Activated T-cell treated with anti-CD3 and anti-CD28 coated beads, Interleukin-2, amount 50 U/mL, for 4 hours (primary cell): Measurements from ENCODE around the gene ARFRP1. TPM values are rescaled to one million over a fixed set of nuclear protein-coding genes. Genes with fewer than 3 reads are reported as not detected.
"Not testable (repeated sequence)": the region's sequence is repeated elsewhere in the genome, so short reads cannot be mapped to it uniquely, and the experiment has no call there.

Experiments used
- ATAC-seq, 2 donors: fragments of 200-7000 bp; cut with Tn5 transposase; one replicate each; pipeline ENCODE4 v1.10.0; 2021
- DNase-seq: peaks from one replicate; pipeline ENCODE4 v3.0.0-alpha.2; 2020
- H3K27me3 Mint-ChIP-seq: one replicate; pipeline ENCODE4 v1.8.0; 2021; ENCODE audit warnings: low read depth, mixed read lengths
- H3K36me3 Mint-ChIP-seq: one replicate; pipeline ENCODE4 v1.8.0; 2022; ENCODE audit warnings: mixed read lengths; ENCODE audit not compliant: insufficient read depth
- H3K4me1 Mint-ChIP-seq: one replicate; pipeline ENCODE4 v1.8.0; 2021; ENCODE audit warnings: low read depth, mixed read lengths
- H3K4me3 Mint-ChIP-seq: one replicate; pipeline ENCODE4 v1.8.0; 2021; ENCODE audit warnings: mild to moderate bottlenecking, moderate library complexity, mixed read lengths
- H3K9me3 Mint-ChIP-seq: one replicate; pipeline ENCODE4 v1.8.0; 2021; ENCODE audit warnings: mixed read lengths
- total RNA-seq, 3 donors: library from RNA; stranded (reverse); gene quantifications; one replicate each; pipeline ENCODE4 v1.2.1, GENCODE V29; 2021

The ARFRP1 gene
- total RNA-seq, 3 donors from 2014 or later, result 62.1 to 67.1 (median 63.5) TPM

DNA sequence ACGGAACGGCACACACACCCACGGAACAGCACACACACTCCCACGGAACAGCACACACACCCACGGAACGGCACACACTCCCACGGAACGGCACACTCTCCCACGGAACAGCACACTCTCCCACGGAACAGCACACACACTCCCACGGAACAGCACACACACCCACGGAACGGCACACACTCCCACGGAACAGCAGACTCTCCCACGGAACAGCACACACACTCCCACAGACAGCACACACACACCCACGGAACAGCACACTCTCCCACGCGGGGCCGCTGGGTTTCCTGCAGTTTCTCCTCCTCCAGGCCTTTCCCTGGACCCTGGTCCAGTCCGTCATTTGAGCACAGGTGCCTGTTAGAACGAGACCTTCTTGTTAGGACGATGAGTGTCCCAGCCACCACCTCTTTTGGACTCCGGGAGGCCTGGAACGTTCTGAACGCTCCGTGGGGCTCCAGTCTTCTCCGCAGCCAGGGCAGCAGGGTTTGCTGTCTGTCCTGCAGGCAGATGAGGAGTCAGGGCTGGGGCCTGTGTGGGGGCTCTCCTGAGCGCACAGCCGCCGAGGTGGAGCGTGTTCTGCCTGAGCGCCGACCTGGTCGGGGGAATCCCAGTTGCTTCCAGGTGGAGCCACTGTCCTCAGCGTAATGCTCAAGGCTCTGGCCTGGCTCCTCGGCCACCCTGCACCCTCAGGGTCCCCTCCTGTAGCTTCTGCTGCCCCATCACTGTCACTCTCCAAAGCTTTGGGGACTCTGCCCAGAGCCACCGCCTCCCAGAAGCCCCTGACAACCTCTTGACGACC lies 28.9 kb downstream of the ARFRP1 start:
- H3K27me3 Mint-ChIP-seq, result no peaks in the 10 kb centered on the region
- DNase-seq (no peak), ATAC-seq (no peak)
- no peak overlapping the region for H3K4me3 Mint-ChIP-seq
- peaks cover 5% of the 10 kb centered on the region for H3K4me1 Mint-ChIP-seq
- no peaks in the 10 kb centered on the region for H3K9me3 Mint-ChIP-seq
- H3K36me3 Mint-ChIP-seq, result peaks cover 8% of the 10 kb centered on the region

DNA sequence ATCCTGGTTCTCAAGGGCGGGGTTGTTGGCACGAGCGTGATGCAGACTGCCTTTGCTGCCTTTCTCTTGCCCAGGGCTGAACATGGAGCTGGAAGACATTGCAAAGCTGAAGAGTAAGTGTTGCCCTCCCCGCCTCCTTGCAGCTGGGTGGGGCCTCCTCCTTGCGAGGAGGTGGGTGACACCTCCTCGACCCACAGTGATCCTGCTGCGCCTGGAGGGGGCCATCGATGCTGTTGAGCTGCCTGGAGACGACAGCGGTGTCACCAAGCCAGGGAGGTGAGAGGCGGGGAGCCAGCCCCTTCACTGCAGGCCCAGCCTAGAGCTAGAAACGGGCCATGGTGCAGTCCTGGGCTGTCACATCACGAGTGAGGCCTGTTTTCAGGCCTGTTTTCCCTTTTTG lies 29.7 kb downstream of the ARFRP1 start:
- DNase-seq (no peak), ATAC-seq (no peak)
- Mint-ChIP-seq H3K36me3 (peaks cover 9% of the 10 kb centered on the region), H3K27me3 (no peaks in the 10 kb centered on the region), H3K4me1 (no peaks in the 10 kb centered on the region), H3K4me3 (no peak overlapping the region), H3K9me3 (no peaks in the 10 kb centered on the region)

- H3K9me3 Mint-ChIP-seq, result no peaks in the 10 kb centered on the region
- H3K4me1 Mint-ChIP-seq, result no peaks in the 10 kb centered on the region
- no peak overlapping the region for H3K4me3 Mint-ChIP-seq
- no peak for ATAC-seq
- H3K36me3 Mint-ChIP-seq, result peaks cover 11% of the 10 kb centered on the region
- no peak for DNase-seq
- no peaks in the 10 kb centered on the region for H3K27me3 Mint-ChIP-seq
Observed at GRCh38 chr20:63675681-63676368, 32.0 kb downstream of the ARFRP1 start.

GRCh38 chr20:63673951-63674350 lies 33.8 kb downstream of the ARFRP1 start:
- H3K36me3 Mint-ChIP-seq, result peaks cover 13% of the 10 kb centered on the region
- H3K4me3 Mint-ChIP-seq, result no peak overlapping the region
- H3K4me1 Mint-ChIP-seq, result no peaks in the 10 kb centered on the region
- ATAC-seq (no peak), DNase-seq (no peak)
- H3K27me3 Mint-ChIP-seq, result no peaks in the 10 kb centered on the region
- no peaks in the 10 kb centered on the region for H3K9me3 Mint-ChIP-seq

DNA sequence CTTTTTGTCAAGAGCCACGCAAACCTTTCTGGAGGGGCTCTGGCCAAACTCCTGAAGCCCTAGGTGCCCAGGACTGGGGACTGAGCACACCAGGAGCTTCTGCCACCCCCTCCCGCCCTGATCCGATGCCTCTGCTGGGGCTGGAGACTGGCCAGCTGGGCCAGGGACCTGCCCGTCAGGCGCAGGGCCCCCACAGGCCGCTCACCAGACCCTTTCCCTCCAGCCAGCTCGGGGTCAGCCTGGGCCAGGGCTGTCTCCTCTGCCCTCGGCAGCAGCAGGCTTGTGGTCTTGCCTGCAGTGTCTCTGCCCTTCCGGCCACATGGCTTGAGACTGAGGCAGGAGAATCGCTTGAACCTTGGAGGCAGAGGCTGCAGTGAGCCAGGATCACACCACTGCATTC lies 35.1 kb downstream of the ARFRP1 start:
- Mint-ChIP-seq H3K27me3 (no peaks in the 10 kb centered on the region), H3K36me3 (peaks cover 15% of the 10 kb centered on the region), H3K4me1 (no peaks in the 10 kb centered on the region), H3K9me3 (no peaks in the 10 kb centered on the region), H3K4me3 (no peak overlapping the region)
- ATAC-seq, result no peak
- no peak for DNase-seq

DNA sequence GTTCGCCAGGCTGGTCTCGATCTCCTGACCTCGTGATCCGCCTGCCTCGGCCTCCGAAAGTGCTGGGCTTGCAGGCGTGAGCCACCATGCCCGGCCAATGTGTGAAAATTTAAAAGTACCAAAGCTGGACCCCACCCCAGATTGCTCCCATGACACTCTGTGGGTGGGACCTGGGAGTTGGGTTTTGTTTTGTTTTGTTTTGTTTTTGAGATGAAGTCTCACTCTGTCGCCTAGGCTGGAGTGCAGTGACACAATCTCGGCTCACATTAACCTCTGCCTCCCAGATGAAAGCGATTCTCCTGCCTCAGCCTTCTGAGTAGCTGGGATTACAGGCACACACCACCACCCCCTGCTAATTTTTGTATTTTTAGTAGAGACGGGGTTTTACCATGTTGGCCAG lies 36.1 kb downstream of the ARFRP1 start:
- H3K4me3 Mint-ChIP-seq, result not testable (repeated sequence)

GRCh38 chr20:63668351-63668750 lies 39.4 kb downstream of the ARFRP1 start:
- Mint-ChIP-seq H3K4me1 (no peaks in the 10 kb centered on the region), H3K27me3 (no peaks in the 10 kb centered on the region), H3K4me3 (no peak overlapping the region), H3K36me3 (peaks cover 20% of the 10 kb centered on the region), H3K9me3 (no peaks in the 10 kb centered on the region)
- DNase-seq (no peak), ATAC-seq (no peak)

More for the DNA sequence above, 36.1 kb downstream of the ARFRP1 start:
- H3K36me3 Mint-ChIP-seq, result peaks cover 14% of the 10 kb centered on the region
- DNase-seq, ATAC-seq, H3K27me3 Mint-ChIP-seq, H3K9me3 Mint-ChIP-seq, H3K4me1 Mint-ChIP-seq: not testable (repeated sequence)

- H3K36me3 Mint-ChIP-seq, result peaks cover 20% of the 10 kb centered on the region
- DNase-seq, result no peak
- no peak for ATAC-seq
- H3K4me3 Mint-ChIP-seq, result no peak overlapping the region
- H3K4me1 Mint-ChIP-seq, result no peaks in the 10 kb centered on the region
- H3K27me3 Mint-ChIP-seq, result no peaks in the 10 kb centered on the region
- no peaks in the 10 kb centered on the region for H3K9me3 Mint-ChIP-seq
Observed at GRCh38 chr20:63667858-63668257, 39.9 kb downstream of the ARFRP1 start.

- no peak for DNase-seq
- no peak for ATAC-seq
- Mint-ChIP-seq H3K27me3 (no peaks in the 10 kb centered on the region), H3K9me3 (no peaks in the 10 kb centered on the region), H3K4me3 (no peak overlapping the region), H3K36me3 (peaks cover 22% of the 10 kb centered on the region), H3K4me1 (no peaks in the 10 kb centered on the region)
Observed at GRCh38 chr20:63665708-63666107, 42.1 kb downstream of the ARFRP1 start.

DNA sequence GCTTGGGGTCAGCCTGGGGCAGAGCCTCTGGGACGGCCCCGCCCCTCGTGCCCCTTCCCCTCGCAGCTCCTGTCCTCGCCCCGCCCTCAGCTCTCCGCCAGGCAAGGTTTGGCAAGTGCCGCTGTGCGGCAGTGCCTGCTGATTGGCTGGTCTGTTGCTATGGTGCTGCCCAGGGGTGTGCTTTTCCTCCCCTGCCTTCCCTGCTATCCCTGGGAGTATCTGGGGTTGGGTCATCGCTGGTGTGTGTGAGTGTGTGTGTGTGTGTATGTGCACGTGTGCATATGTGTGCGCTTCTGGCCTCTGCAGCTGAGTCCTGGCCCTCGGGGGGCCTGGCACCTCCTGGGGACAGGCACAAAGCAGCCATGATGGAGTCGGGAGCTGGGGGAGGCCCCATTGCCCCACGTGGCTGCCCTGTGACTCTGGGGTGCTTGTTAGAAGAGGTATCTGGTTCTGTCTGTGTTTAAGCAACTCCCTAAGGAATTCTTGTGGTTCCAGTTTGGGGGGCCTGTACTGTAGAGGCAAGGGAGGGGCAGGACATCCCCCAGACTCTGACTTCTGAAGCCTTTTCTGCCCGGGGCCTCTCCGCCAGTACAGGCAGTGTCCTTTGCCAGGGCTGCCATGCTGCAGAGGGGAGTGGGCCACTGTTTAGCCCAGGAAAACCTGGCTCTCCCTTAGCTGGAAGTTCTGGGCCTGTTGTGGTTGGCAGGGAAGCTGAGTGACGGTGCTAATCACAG lies 42.7 kb downstream of the ARFRP1 start:
- ATAC-seq (no peak), DNase-seq (no peak)
- H3K27me3 Mint-ChIP-seq, result no peaks in the 10 kb centered on the region
- H3K4me1 Mint-ChIP-seq, result no peaks in the 10 kb centered on the region
- no peak overlapping the region for H3K4me3 Mint-ChIP-seq
- no peaks in the 10 kb centered on the region for H3K9me3 Mint-ChIP-seq
- peaks cover 19% of the 10 kb centered on the region for H3K36me3 Mint-ChIP-seq

- no peaks in the 10 kb centered on the region for H3K9me3 Mint-ChIP-seq
- ATAC-seq, result no peak
- H3K36me3 Mint-ChIP-seq, result peaks cover 19% of the 10 kb centered on the region
- peaks cover 4% of the 10 kb centered on the region for H3K4me1 Mint-ChIP-seq
- no peak for DNase-seq
- H3K4me3 Mint-ChIP-seq, result no peak overlapping the region
- H3K27me3 Mint-ChIP-seq, result no peaks in the 10 kb centered on the region
Observed at GRCh38 chr20:63664143-63664851, 43.5 kb downstream of the ARFRP1 start.

GRCh38 chr20:63663332-63664066 lies 44.3 kb downstream of the ARFRP1 start:
- peaks cover 19% of the 10 kb centered on the region for H3K36me3 Mint-ChIP-seq
- no peak for DNase-seq
- H3K4me1 Mint-ChIP-seq, result peaks cover 7% of the 10 kb centered on the region
- no peaks in the 10 kb centered on the region for H3K9me3 Mint-ChIP-seq
- no peak for ATAC-seq
- H3K27me3 Mint-ChIP-seq, result no peaks in the 10 kb centered on the region
- H3K4me3 Mint-ChIP-seq, result no peak overlapping the region

DNA sequence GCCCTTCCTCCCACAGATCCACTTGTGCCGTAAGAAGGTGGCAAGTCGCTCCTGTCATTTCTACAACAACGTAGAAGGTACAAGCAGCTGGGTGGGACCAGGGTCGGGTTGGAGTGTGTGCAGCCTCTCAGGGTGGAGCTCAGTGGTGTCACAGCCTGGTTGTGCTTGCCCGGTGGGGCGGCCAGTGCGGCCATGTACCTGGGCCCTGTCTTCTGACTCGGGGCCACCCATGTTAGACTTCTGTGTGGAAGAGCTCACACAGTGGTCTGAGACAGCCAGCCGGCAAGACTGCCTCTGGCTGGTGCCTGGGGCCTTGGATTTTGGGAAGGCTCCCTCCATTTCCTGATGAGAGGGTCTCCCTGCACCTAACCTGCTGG lies 45.0 kb downstream of the ARFRP1 start:
- Mint-ChIP-seq H3K9me3 (no peaks in the 10 kb centered on the region), H3K27me3 (no peaks in the 10 kb centered on the region), H3K4me1 (peaks cover 12% of the 10 kb centered on the region), H3K36me3 (peaks cover 15% of the 10 kb centered on the region), H3K4me3 (no peak overlapping the region)
- ATAC-seq (no peak), DNase-seq (no peak)
